SK-N-SH (cell line): ENCODE results near the gene ELAC2. TPM values are rescaled to one million over a fixed set of nuclear protein-coding genes. Genes with fewer than 3 reads are reported as not detected.

ENCODE experiments used
- CTCF ChIA-PET: fragments of 300-600, 350-600 bp; formaldehyde crosslinking; extraction: SDS; loops from one replicate; lab custom pipeline; 2021; lab: Yijun Ruan, JAX
- POLR2A ChIA-PET: fragments of 350-600 bp; sonication (Branson Sonifier 250); formaldehyde crosslinking; extraction: SDS; loops from one replicate; lab custom pipeline; 2020; ENCODE audit warnings: antibody characterized with exemption, inconsistent platforms; lab: Yijun Ruan, JAX
- DNase-seq: peaks from one replicate; pipeline ENCODE4 v3.0.0; 2012
- H2AFZ ChIP-seq: fragments of 200-600 bp; sonication (generic); 2 replicates; pipeline ENCODE4 v1.8.1; 2016; ENCODE audit warnings: antibody characterized with exemption, mild to moderate bottlenecking, low read depth
- H3F3A ChIP-seq: fragments of 200-600 bp; sonication (generic); replicated peaks from 2 replicates; pipeline ENCODE3; 2016; ENCODE audit warnings: antibody characterized with exemption, mild to moderate bottlenecking; ENCODE audit not compliant: insufficient read depth
- H3K27ac ChIP-seq, 2 experiments: fragments of 200-500 bp in 1 of 2; fragments of 200-600 bp in 1 of 2; sonication (Bioruptor generic) in 1 of 2; sonication (generic), shearing (Covaris generic) in 1 of 2; 2 replicates each; pipeline versions ENCODE4 v1.5.1 to v1.6.1; 2014 to 2016; ENCODE audit warnings: low read depth in 2 of 2, inconsistent platforms in 1 of 2, low read length in 1 of 2, mild to moderate bottlenecking in 1 of 2, mixed read lengths in 1 of 2
- H3K27me3 ChIP-seq: fragments of 200-600 bp; sonication (generic), shearing (Covaris generic); 2 replicates; pipeline ENCODE4 v1.6.1; 2016; ENCODE audit warnings: mixed run types; ENCODE audit not compliant: insufficient read depth
- H3K36me3 ChIP-seq, 2 experiments: fragments of 200-500 bp in 1 of 2; fragments of 200-600 bp in 1 of 2; sonication (Bioruptor generic) in 1 of 2; sonication (generic) in 1 of 2; replicated peaks in 1 of 2; 2 replicates each; pipeline versions ENCODE3 to v1.5.1; 2014 to 2016; ENCODE audit warnings: low read length in 1 of 2, mild to moderate bottlenecking in 1 of 2; ENCODE audit not compliant: insufficient read depth in 2 of 2, control insufficient read depth in 1 of 2
- H3K4me1 ChIP-seq, 2 experiments: fragments of 200-500 bp in 1 of 2; fragments of 200-600 bp in 1 of 2; sonication (Bioruptor generic) in 1 of 2; sonication (generic), shearing (Covaris generic) in 1 of 2; 2 replicates each; pipeline versions ENCODE4 v1.5.1 to v1.6.1; 2014 to 2016; ENCODE audit warnings: low read depth in 1 of 2, low read length in 1 of 2, mixed run types in 1 of 2; ENCODE audit not compliant: insufficient read depth in 2 of 2, control insufficient read depth in 1 of 2
- H3K4me2 ChIP-seq: fragments of 200-600 bp; sonication (generic), shearing (Covaris generic); 2 replicates; pipeline ENCODE4 v1.6.1; 2017; ENCODE audit warnings: mixed run types
- H3K4me3 ChIP-seq, 2 experiments: fragments of 200-500 bp in 1 of 2; fragments of 200-600 bp in 1 of 2; sonication (Bioruptor generic) in 1 of 2; sonication (generic), shearing (Covaris generic) in 1 of 2; 2 replicates each; pipeline versions ENCODE4 v1.5.1 to v1.8.1; 2014 to 2016; ENCODE audit warnings: low read depth in 2 of 2, inconsistent platforms in 1 of 2, low read length in 1 of 2, mild to moderate bottlenecking in 1 of 2, mixed read lengths in 1 of 2, moderate library complexity in 1 of 2
- H3K79me2 ChIP-seq: fragments of 200-600 bp; sonication (generic); 2 replicates; pipeline ENCODE4 v1.8.1; 2017; ENCODE audit warnings: mild to moderate bottlenecking; ENCODE audit not compliant: insufficient read depth
- H3K9ac ChIP-seq: fragments of 200-600 bp; sonication (generic); 2 replicates; pipeline ENCODE4 v1.6.1; 2017; ENCODE audit warnings: mixed run types
- H3K9me2 ChIP-seq: fragments of 200-600 bp; sonication (generic); 2 replicates; pipeline ENCODE4 v1.6.1; 2017; ENCODE audit warnings: mixed run types
- H3K9me3 ChIP-seq: fragments of 200-600 bp; sonication (generic); 2 replicates; pipeline ENCODE4 v1.6.1; 2017; ENCODE audit warnings: mixed run types, mild to moderate bottlenecking, moderate library complexity
- H4K20me1 ChIP-seq: fragments of 200-600 bp; sonication (generic); 2 replicates; pipeline ENCODE4 v1.6.1; 2017; ENCODE audit warnings: mild to moderate bottlenecking, mixed run types; ENCODE audit not compliant: insufficient read depth
- CTCF ChIP-seq: fragments of 200-600 bp; sonication (generic); IDR thresholded peaks from 2 replicates; pipeline ENCODE4 v1.6.1; 2017; ENCODE audit warnings: antibody characterized with exemption, mild to moderate bottlenecking, moderate library complexity
- EZH2phosphoT487 ChIP-seq: fragments of 200-600 bp; sonication (generic); IDR thresholded peaks from 2 replicates; pipeline ENCODE4 v1.6.1; 2017; ENCODE audit warnings: low read depth, mixed run types, mild to moderate bottlenecking, antibody characterized with exemption, moderate library complexity, borderline replicate concordance
- FOXJ3 ChIP-seq: sonication (generic); formaldehyde crosslinking; IDR thresholded peaks from 2 replicates; pipeline ENCODE4 v1.5.1; 2020; ENCODE audit warnings: mild to moderate bottlenecking, missing genetic modification reagents
- FOXM1 ChIP-seq: IDR thresholded peaks from 2 replicates; pipeline ENCODE4 v1.4.0; 2012; ENCODE audit warnings: low read depth, mild to moderate bottlenecking
- GABPA ChIP-seq: IDR thresholded peaks from 2 replicates; pipeline ENCODE4 v1.4.0; 2012; ENCODE audit warnings: low read depth, mild to moderate bottlenecking
- JUND ChIP-seq: IDR thresholded peaks from 2 replicates; pipeline ENCODE4 v1.4.0; 2012
- MAX ChIP-seq: IDR thresholded peaks from 2 replicates; pipeline ENCODE4 v1.4.0; 2012; ENCODE audit warnings: low read depth
- NFIC ChIP-seq: IDR thresholded peaks from 2 replicates; pipeline ENCODE4 v1.4.0; 2012; ENCODE audit warnings: borderline replicate concordance
- NRF1 ChIP-seq: IDR thresholded peaks from 2 replicates; pipeline ENCODE4 v1.6.1; 2012; ENCODE audit warnings: low read depth, mild to moderate bottlenecking, low read length
- PBX3 ChIP-seq: IDR thresholded peaks from 2 replicates; pipeline ENCODE4; 2012
- RCOR1 ChIP-seq: fragments of 150-350 bp; IDR thresholded peaks from 2 replicates; pipeline ENCODE4 v1.6.1; 2017; ENCODE audit warnings: antibody characterized with exemption, low read length
- SIN3A ChIP-seq: IDR thresholded peaks from 2 replicates; pipeline ENCODE4 v1.6.1; 2012; ENCODE audit warnings: low read depth, mild to moderate bottlenecking, low read length, moderate library complexity, borderline replicate concordance
- SMC3 ChIP-seq: IDR thresholded peaks from 2 replicates; pipeline ENCODE4 v1.6.1; 2012; ENCODE audit warnings: low read depth, low read length, improper control_type of control experiment
- TAF1 ChIP-seq: IDR thresholded peaks from 2 replicates; pipeline ENCODE4 v1.6.1; 2012; ENCODE audit warnings: low read depth, mild to moderate bottlenecking, low read length, moderate library complexity, borderline replicate concordance
- TCF12 ChIP-seq: IDR thresholded peaks from 2 replicates; pipeline ENCODE4 v1.4.0; 2012
- TEAD4 ChIP-seq: IDR thresholded peaks from 2 replicates; pipeline ENCODE4 v1.4.0; 2012; ENCODE audit warnings: mild to moderate bottlenecking, borderline replicate concordance; ENCODE audit not compliant: insufficient read depth
- YY1 ChIP-seq: IDR thresholded peaks from 2 replicates; pipeline ENCODE4 v1.4.0; 2012; ENCODE audit warnings: low read depth, mild to moderate bottlenecking
- WGBS: methylation state at CpG from one replicate; pipeline ENCODE4 v1.1.6; 2017; ENCODE audit warnings: low lambda C conversion rate; 5-methylcytosine and 5-hydroxymethylcytosine counted together
- polyA plus RNA-seq, 3 experiments: library from polyadenylated mRNA; depleted of rRNA; stranded (reverse); fragments of >200 nt; gene quantifications; 2 replicates each; pipeline ENCODE4 v1.2.3, GENCODE V29; 2012
- TF ChIP-seq, protein P1 (sequence below): IDR thresholded peaks from 2 replicates; pipeline ENCODE4 v1.4.0; 2012; ENCODE audit warnings: low read depth, borderline replicate concordance
- TF ChIP-seq, protein P2 (sequence below): IDR thresholded peaks from 2 replicates; pipeline ENCODE4 v1.6.1; 2012; ENCODE audit warnings: mild to moderate bottlenecking, low read depth, low read length, moderate library complexity
- TF ChIP-seq, protein P3 (sequence below): fragments of 150-350 bp; IDR thresholded peaks from 2 replicates; pipeline ENCODE4 v1.6.1; 2017; ENCODE audit warnings: antibody characterized with exemption, low read length, low read depth, borderline replicate concordance

The ELAC2 gene
- polyA plus RNA-seq, 1 of the 3 experiments (the other 2 are of a cell fraction) = 77.6 TPM

- POLR2A ChIA-PET = no interaction called here
- no peaks in the 10 kb centered on the region; the same call in 1 of the 2 replicates for H4K20me1 ChIP-seq
- no peaks in the 10 kb centered on the region for H3F3A ChIP-seq
- H3K4me1 ChIP-seq = no peaks in the 10 kb centered on the region
- TF ChIP-seq JUND (no peak), TEAD4 (no peak), TCF12 (no peak), PBX3 (no peak), CTCF (no peak), NFIC (no peak), TAF1 (no peak), GABPA (no peak), YY1 (no peak), EZH2phosphoT487 (no peak), SMC3 (no peak), SIN3A (no peak), FOXJ3 (no peak), FOXM1 (no peak), NRF1 (no peak), MAX (no peak), RCOR1 (no peak)
- TF ChIP-seq, protein P1, sequence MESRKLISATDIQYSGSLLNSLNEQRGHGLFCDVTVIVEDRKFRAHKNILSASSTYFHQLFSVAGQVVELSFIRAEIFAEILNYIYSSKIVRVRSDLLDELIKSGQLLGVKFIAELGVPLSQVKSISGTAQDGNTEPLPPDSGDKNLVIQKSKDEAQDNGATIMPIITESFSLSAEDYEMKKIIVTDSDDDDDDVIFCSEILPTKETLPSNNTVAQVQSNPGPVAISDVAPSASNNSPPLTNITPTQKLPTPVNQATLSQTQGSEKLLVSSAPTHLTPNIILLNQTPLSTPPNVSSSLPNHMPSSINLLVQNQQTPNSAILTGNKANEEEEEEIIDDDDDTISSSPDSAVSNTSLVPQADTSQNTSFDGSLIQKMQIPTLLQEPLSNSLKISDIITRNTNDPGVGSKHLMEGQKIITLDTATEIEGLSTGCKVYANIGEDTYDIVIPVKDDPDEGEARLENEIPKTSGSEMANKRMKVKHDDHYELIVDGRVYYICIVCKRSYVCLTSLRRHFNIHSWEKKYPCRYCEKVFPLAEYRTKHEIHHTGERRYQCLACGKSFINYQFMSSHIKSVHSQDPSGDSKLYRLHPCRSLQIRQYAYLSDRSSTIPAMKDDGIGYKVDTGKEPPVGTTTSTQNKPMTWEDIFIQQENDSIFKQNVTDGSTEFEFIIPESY = no peak
- TF ChIP-seq, protein P2, sequence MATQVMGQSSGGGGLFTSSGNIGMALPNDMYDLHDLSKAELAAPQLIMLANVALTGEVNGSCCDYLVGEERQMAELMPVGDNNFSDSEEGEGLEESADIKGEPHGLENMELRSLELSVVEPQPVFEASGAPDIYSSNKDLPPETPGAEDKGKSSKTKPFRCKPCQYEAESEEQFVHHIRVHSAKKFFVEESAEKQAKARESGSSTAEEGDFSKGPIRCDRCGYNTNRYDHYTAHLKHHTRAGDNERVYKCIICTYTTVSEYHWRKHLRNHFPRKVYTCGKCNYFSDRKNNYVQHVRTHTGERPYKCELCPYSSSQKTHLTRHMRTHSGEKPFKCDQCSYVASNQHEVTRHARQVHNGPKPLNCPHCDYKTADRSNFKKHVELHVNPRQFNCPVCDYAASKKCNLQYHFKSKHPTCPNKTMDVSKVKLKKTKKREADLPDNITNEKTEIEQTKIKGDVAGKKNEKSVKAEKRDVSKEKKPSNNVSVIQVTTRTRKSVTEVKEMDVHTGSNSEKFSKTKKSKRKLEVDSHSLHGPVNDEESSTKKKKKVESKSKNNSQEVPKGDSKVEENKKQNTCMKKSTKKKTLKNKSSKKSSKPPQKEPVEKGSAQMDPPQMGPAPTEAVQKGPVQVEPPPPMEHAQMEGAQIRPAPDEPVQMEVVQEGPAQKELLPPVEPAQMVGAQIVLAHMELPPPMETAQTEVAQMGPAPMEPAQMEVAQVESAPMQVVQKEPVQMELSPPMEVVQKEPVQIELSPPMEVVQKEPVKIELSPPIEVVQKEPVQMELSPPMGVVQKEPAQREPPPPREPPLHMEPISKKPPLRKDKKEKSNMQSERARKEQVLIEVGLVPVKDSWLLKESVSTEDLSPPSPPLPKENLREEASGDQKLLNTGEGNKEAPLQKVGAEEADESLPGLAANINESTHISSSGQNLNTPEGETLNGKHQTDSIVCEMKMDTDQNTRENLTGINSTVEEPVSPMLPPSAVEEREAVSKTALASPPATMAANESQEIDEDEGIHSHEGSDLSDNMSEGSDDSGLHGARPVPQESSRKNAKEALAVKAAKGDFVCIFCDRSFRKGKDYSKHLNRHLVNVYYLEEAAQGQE = no peak
- TF ChIP-seq, protein P3, sequence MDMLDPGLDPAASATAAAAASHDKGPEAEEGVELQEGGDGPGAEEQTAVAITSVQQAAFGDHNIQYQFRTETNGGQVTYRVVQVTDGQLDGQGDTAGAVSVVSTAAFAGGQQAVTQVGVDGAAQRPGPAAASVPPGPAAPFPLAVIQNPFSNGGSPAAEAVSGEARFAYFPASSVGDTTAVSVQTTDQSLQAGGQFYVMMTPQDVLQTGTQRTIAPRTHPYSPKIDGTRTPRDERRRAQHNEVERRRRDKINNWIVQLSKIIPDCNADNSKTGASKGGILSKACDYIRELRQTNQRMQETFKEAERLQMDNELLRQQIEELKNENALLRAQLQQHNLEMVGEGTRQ = no peak
- CTCF ChIA-PET = interaction anchor here (0.7 to 4.8 kb wide), 27 partner anchors 12 to 893 kb away, joined by 3 to 37 read pairs (median 3); partner anchors contain the start of gene ELAC2
- no peaks in the 10 kb centered on the region for H3K79me2 ChIP-seq
- no peak overlapping the region for H3K4me3 ChIP-seq
- no peak overlapping the region for H3K9ac ChIP-seq
- no peak overlapping the region for H3K4me2 ChIP-seq
- H3K36me3 ChIP-seq = peaks cover 32 to 82% of the 10 kb centered on the region in 2 experiments
- H2AFZ ChIP-seq = no peak overlapping the region
- DNase-seq = no peak
- H3K9me2 ChIP-seq = no peaks in the 10 kb centered on the region
- WGBS = 77% methylated on average over 15 of the region's 15 CpGs
- no peaks in the 10 kb centered on the region for H3K27me3 ChIP-seq
- H3K27ac ChIP-seq = no peak overlapping the region
- H3K9me3 ChIP-seq = no peaks in the 10 kb centered on the region
Measured at GRCh38 chr17:13001991-13002615, 15.7 kb downstream of the ELAC2 start.
